ENCODE results near the gene TRIM60. TPM values are rescaled to one million over a fixed set of nuclear protein-coding genes. Genes with fewer than 3 reads are reported as not detected.

The TRIM60 gene
- total RNA-seq, 1 donor from 2014 or later = not detected

GRCh38 chr4:165052627-165053026 lies 20.8 kb downstream of the TRIM60 start:
- no peak for TF ChIP-seq CTCF (IDR thresholded peaks at IDR 0.05; ENCODE audit: insufficient read depth, low read depth, low read length)
- no peak for TF ChIP-seq EZH2 (IDR thresholded peaks at IDR 0.05; ENCODE audit: insufficient read depth, low read length)
- Histone ChIP-seq H3K9ac (ENCODE audit: low read length) (no peak overlapping the region), H3K4me3 (ENCODE audit: insufficient read depth, low read depth, low read length) (no peak overlapping the region), H3K4me2 (ENCODE audit: low read length) (no peak overlapping the region), H2AFZ (ENCODE audit: low read depth, low read length) (no peak overlapping the region), H3K4me1 (ENCODE audit: insufficient read depth, low read length) (no peaks in the 10 kb centered on the region), H3K27me3 (ENCODE audit: insufficient read depth, low read length) (no peaks in the 10 kb centered on the region), H3K36me3 (ENCODE audit: insufficient read depth, low read length) (no peaks in the 10 kb centered on the region), H3K79me2 (ENCODE audit: insufficient read depth, low read length) (no peaks in the 10 kb centered on the region), H3K9me3 (ENCODE audit: insufficient read depth, low read depth, low read length) (no peaks in the 10 kb centered on the region), H3K27ac (ENCODE audit: low read depth, low read length) (no peak overlapping the region), H4K20me1 (ENCODE audit: insufficient read depth, low read length) (no peaks in the 10 kb centered on the region)
- H3K9me3 Mint-ChIP-seq (ENCODE audit: unreplicated experiment) = no peaks in the 10 kb centered on the region
- DNase-seq (ENCODE audit: low read depth) (no peak), FAIRE-seq (no peak)
- H3K27me3 Mint-ChIP-seq (ENCODE audit: low read depth, unreplicated experiment) = no peaks in the 10 kb centered on the region
- peak overlapping the region; percentile 83 for H3K27ac Mint-ChIP-seq (ENCODE audit: unreplicated experiment)
- no peaks in the 10 kb centered on the region for H3K36me3 Mint-ChIP-seq (ENCODE audit: low read depth, unreplicated experiment)
- no peaks in the 10 kb centered on the region for H3K4me1 Mint-ChIP-seq (ENCODE audit: low read depth, unreplicated experiment)
- H3K4me3 Mint-ChIP-seq (ENCODE audit: unreplicated experiment) = no peak overlapping the region

- Histone ChIP-seq H3K27ac (ENCODE audit: low read depth, low read length) (no peak within 1 kb of the TSS), H2AFZ (ENCODE audit: low read depth, low read length) (no peak within 1 kb of the TSS), H3K4me2 (ENCODE audit: low read length) (no peak within 1 kb of the TSS), H3K9ac (ENCODE audit: low read length) (no peak within 1 kb of the TSS), H3K79me2 (ENCODE audit: insufficient read depth, low read length) (no peaks in the 10 kb centered on the region), H3K4me1 (ENCODE audit: insufficient read depth, low read length) (no peaks in the 10 kb centered on the region), H3K36me3 (ENCODE audit: insufficient read depth, low read length) (no peaks in the 10 kb centered on the region), H3K4me3 (ENCODE audit: insufficient read depth, low read depth, low read length) (no peak within 1 kb of the TSS), H3K27me3 (ENCODE audit: insufficient read depth, low read length) (no peaks in the 10 kb centered on the region), H3K9me3 (ENCODE audit: insufficient read depth, low read depth, low read length) (no peaks in the 10 kb centered on the region), H4K20me1 (ENCODE audit: insufficient read depth, low read length) (no peaks in the 10 kb centered on the region)
- TF ChIP-seq EZH2 (IDR thresholded peaks at IDR 0.05; ENCODE audit: insufficient read depth, low read length) (no peak), CTCF (IDR thresholded peaks at IDR 0.05; ENCODE audit: insufficient read depth, low read depth, low read length) (no peak)
- Mint-ChIP-seq H3K27me3 (ENCODE audit: low read depth, unreplicated experiment) (no peaks in the 10 kb centered on the region), H3K9me3 (ENCODE audit: unreplicated experiment) (no peaks in the 10 kb centered on the region), H3K4me3 (ENCODE audit: unreplicated experiment) (no peak within 1 kb of the TSS), H3K36me3 (ENCODE audit: low read depth, unreplicated experiment) (no peaks in the 10 kb centered on the region), H3K4me1 (ENCODE audit: low read depth, unreplicated experiment) (no peaks in the 10 kb centered on the region), H3K27ac (ENCODE audit: unreplicated experiment) (peak within 1 kb of the TSS; percentile 83)
- FAIRE-seq = no peak
- DNase-seq (ENCODE audit: low read depth) = no peak
These were observed 21.8 kb downstream of the TRIM60 start, which contains the start of gene TRIM75 for GRCh38 chr4:165053645-165054044. TSS of gene TRIM75 (plus strand) at chr4:165053866. CDS start at chr4:165059148, 5,282 bp downstream.

GRCh38 chr4:165055601-165056000 lies 23.8 kb downstream of the TRIM60 start:
- no peak for TF ChIP-seq CTCF (IDR thresholded peaks at IDR 0.05; ENCODE audit: insufficient read depth, low read depth, low read length)
- no peak for TF ChIP-seq EZH2 (IDR thresholded peaks at IDR 0.05; ENCODE audit: insufficient read depth, low read length)
- H3K4me2 ChIP-seq (ENCODE audit: low read length) = no peak overlapping the region
- no peak overlapping the region for H3K4me3 Mint-ChIP-seq (ENCODE audit: unreplicated experiment)
- no peaks in the 10 kb centered on the region for H3K9me3 Mint-ChIP-seq (ENCODE audit: unreplicated experiment)
- no peaks in the 10 kb centered on the region for H3K4me1 ChIP-seq (ENCODE audit: insufficient read depth, low read length)
- no peak overlapping the region for H3K9ac ChIP-seq (ENCODE audit: low read length)
- H3K79me2 ChIP-seq (ENCODE audit: insufficient read depth, low read length) = no peaks in the 10 kb centered on the region
- no peaks in the 10 kb centered on the region for H3K27me3 ChIP-seq (ENCODE audit: insufficient read depth, low read length)
- no peaks in the 10 kb centered on the region for H3K36me3 ChIP-seq (ENCODE audit: insufficient read depth, low read length)
- H3K4me1 Mint-ChIP-seq (ENCODE audit: low read depth, unreplicated experiment) = no peaks in the 10 kb centered on the region
- H3K27ac ChIP-seq (ENCODE audit: low read depth, low read length) = no peak overlapping the region
- no peaks in the 10 kb centered on the region for H3K9me3 ChIP-seq (ENCODE audit: insufficient read depth, low read depth, low read length)
- H2AFZ ChIP-seq (ENCODE audit: low read depth, low read length) = no peak overlapping the region
- no peaks in the 10 kb centered on the region for H3K27me3 Mint-ChIP-seq (ENCODE audit: low read depth, unreplicated experiment)
- no peak overlapping the region for H3K27ac Mint-ChIP-seq (ENCODE audit: unreplicated experiment)
- H3K4me3 ChIP-seq (ENCODE audit: insufficient read depth, low read depth, low read length) = no peak overlapping the region
- H4K20me1 ChIP-seq (ENCODE audit: insufficient read depth, low read length) = no peaks in the 10 kb centered on the region
- no peaks in the 10 kb centered on the region for H3K36me3 Mint-ChIP-seq (ENCODE audit: low read depth, unreplicated experiment)
- no peak for FAIRE-seq
- no peak for DNase-seq (ENCODE audit: low read depth)
